ENCODE measurements around the gene BNIP5.

DNA sequence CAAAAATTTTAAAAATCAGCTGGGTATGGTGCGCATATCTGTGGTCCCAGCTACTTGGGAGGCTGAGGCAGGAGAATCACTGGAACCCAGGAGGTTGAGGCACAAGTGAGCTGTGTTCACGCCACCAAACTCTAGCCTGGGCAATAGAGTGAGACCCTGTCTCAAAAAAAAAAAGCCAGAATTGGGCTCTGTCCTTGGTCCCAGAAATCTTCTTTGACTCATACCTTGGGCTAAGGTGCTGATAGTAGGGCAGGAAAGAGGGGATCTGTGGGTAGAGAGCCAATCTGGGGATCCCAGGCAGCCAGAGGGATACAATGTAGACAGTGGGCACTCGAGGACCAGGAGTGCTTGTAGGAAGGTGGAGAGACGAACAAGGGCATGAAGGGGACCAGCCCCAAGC is 37.5 kb upstream of the BNIP5 start:
- TF ChIP-seq, protein P1, sequence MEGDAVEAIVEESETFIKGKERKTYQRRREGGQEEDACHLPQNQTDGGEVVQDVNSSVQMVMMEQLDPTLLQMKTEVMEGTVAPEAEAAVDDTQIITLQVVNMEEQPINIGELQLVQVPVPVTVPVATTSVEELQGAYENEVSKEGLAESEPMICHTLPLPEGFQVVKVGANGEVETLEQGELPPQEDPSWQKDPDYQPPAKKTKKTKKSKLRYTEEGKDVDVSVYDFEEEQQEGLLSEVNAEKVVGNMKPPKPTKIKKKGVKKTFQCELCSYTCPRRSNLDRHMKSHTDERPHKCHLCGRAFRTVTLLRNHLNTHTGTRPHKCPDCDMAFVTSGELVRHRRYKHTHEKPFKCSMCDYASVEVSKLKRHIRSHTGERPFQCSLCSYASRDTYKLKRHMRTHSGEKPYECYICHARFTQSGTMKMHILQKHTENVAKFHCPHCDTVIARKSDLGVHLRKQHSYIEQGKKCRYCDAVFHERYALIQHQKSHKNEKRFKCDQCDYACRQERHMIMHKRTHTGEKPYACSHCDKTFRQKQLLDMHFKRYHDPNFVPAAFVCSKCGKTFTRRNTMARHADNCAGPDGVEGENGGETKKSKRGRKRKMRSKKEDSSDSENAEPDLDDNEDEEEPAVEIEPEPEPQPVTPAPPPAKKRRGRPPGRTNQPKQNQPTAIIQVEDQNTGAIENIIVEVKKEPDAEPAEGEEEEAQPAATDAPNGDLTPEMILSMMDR (conservative IDR thresholded peaks at IDR 0.05 in 1 of 2, IDR thresholded peaks at IDR 0.05 in 1 of 2; ENCODE audit: extremely low read depth in 1 of 2, insufficient read depth in 1 of 2, low read depth in 1 of 2, low read length in 2 of 2): no peak
- no peak for TF ChIP-seq EZH2 (IDR thresholded peaks at IDR 0.05; ENCODE audit: borderline replicate concordance, low read length)
